ENCODE measurements around the gene SCOC. TPM values are rescaled to one million over a fixed set of nuclear protein-coding genes. Genes with fewer than 3 reads are reported as not detected.
A peak's percentile ranks its signal among the peaks of the same experiment; 100 is the strongest.

The SCOC gene
- total RNA-seq, 2 experiments from 2014 or later: 8.0 to 16.2 TPM

DNA sequence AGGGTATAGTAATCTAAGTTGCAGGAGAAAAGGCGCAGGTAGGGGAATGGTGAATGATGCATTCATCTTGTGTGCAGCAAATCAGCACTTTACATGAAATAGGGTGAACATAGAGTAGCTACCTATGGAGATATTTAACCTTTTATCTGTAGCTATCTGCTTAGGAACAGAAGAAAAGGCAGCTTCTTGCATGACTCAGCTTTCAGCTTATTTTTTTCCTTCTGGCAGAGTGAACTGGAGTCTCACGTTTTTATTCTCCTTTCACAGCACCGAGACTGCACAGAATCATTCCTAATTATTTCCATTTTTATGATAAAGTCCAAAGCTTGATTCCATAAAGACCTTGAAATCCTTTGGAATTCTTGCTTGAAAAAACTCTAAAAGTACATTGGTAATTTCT lies 4.8 kb upstream of the SCOC start:
- no peaks in the 10 kb centered on the region for H3K9me3 ChIP-seq (ENCODE audit: low read length)
- H3K36me3 ChIP-seq (ENCODE audit: insufficient read depth, low read length): no peaks in the 10 kb centered on the region
- ChIA-PET POLR2A (interaction anchor here (1.0 to 1.2 kb wide), 3 partner anchors 8 to 20 kb away, joined by 3 to 6 read pairs (median 5); no protein-coding TSS in a partner anchor), CTCF (ENCODE audit: unreplicated experiment) (no interaction called here)
- no TSS peak for BruUV-seq (replicated peaks)
- no peaks in the 10 kb centered on the region for H3K9me2 ChIP-seq (ENCODE audit: insufficient read depth, low read length)
- H2AFZ ChIP-seq (ENCODE audit: low read length): no peak overlapping the region
- H3K27ac ChIP-seq (ENCODE audit: low read depth, low read length, poor library complexity, severe bottlenecking): no peak overlapping the region
- DNase-seq (ENCODE audit: low spot score): no peak
- no peak for TF ChIP-seq EZH2phosphoT487 (IDR thresholded peaks at IDR 0.05; ENCODE audit: borderline replicate concordance, low read depth, low read length)
- TF ChIP-seq CTCF (conservative IDR thresholded peaks at IDR 0.05; ENCODE audit: low read length): no peak
- H3K4me3 ChIP-seq (ENCODE audit: low read depth, low read length, poor library complexity, severe bottlenecking): no peak overlapping the region
- no peak overlapping the region for H3K4me2 ChIP-seq (ENCODE audit: low read length)
- no peaks in the 10 kb centered on the region for H3K4me1 ChIP-seq (ENCODE audit: insufficient read depth, low read length, poor library complexity, severe bottlenecking)
- intact Hi-C loops (cut with micrococcal nuclease; ENCODE audit: unreplicated experiment): no loop called here
- no peaks in the 10 kb centered on the region for H3K79me2 ChIP-seq (ENCODE audit: insufficient read depth, low read depth, low read length)
- H4K20me1 ChIP-seq (ENCODE audit: insufficient read depth, low read length): no peaks in the 10 kb centered on the region

GRCh38 chr4:140372751-140373327 lies 607 bp upstream of the SCOC start:
- H3K4me1 ChIP-seq (ENCODE audit: insufficient read depth, low read length, poor library complexity, severe bottlenecking): peaks cover 7% of the 10 kb centered on the region
- DNase-seq (ENCODE audit: low spot score): peak; percentile 13
- H3K4me2 ChIP-seq (ENCODE audit: low read length): peak overlapping the region; percentile 61
- H3K36me3 ChIP-seq (ENCODE audit: insufficient read depth, low read length): no peaks in the 10 kb centered on the region
- H4K20me1 ChIP-seq (ENCODE audit: insufficient read depth, low read length): no peaks in the 10 kb centered on the region
- H3K79me2 ChIP-seq (ENCODE audit: insufficient read depth, low read depth, low read length): no peaks in the 10 kb centered on the region
- no peaks in the 10 kb centered on the region for H3K9me2 ChIP-seq (ENCODE audit: insufficient read depth, low read length)
- ChIA-PET CTCF (ENCODE audit: unreplicated experiment) (interaction anchor here (1.1 to 1.4 kb wide), 2 partner anchors 10 to 55 kb away, joined by 3 to 5 read pairs; partner anchors contain the start of gene CLGN), POLR2A (interaction anchor here (0.6 to 2.5 kb wide), 8 partner anchors 8 to 689 kb away, joined by 3 to 17 read pairs (median 4); no protein-coding TSS in a partner anchor)
- no TSS peak for BruUV-seq (replicated peaks)
- intact Hi-C loops (cut with micrococcal nuclease; ENCODE audit: unreplicated experiment): no loop called here
- no peak overlapping the region for H3K27ac ChIP-seq (ENCODE audit: low read depth, low read length, poor library complexity, severe bottlenecking)
- H3K9me3 ChIP-seq (ENCODE audit: low read length): no peaks in the 10 kb centered on the region
- TF ChIP-seq CTCF (conservative IDR thresholded peaks at IDR 0.05; ENCODE audit: low read length) (no peak), EZH2phosphoT487 (IDR thresholded peaks at IDR 0.05; ENCODE audit: borderline replicate concordance, low read depth, low read length) (no peak)
- peak overlapping the region; percentile 78 for H3K4me3 ChIP-seq (ENCODE audit: low read depth, low read length, poor library complexity, severe bottlenecking)
- H2AFZ ChIP-seq (ENCODE audit: low read length): peak overlapping the region; percentile 91

GRCh38 chr4:140374130-140374477 lies 658 bp downstream of the SCOC start:
- intact Hi-C loops (cut with micrococcal nuclease; ENCODE audit: unreplicated experiment): no loop called here
- BruUV-seq (replicated peaks): no TSS peak
- POLR2A ChIA-PET: interaction anchor here (0.8 to 2.5 kb wide), 5 partner anchors 9 to 593 kb away, joined by 3 to 17 read pairs (median 4); no protein-coding TSS in a partner anchor

More at GRCh38 chr4:140374130-140374477, 658 bp downstream of the SCOC start:
- Histone ChIP-seq H3K4me2 (ENCODE audit: low read length) (peak overlapping the region; percentile 90), H3K9me3 (ENCODE audit: low read length) (no peaks in the 10 kb centered on the region), H3K4me1 (ENCODE audit: insufficient read depth, low read length, poor library complexity, severe bottlenecking) (peaks cover 7% of the 10 kb centered on the region), H4K20me1 (ENCODE audit: insufficient read depth, low read length) (no peaks in the 10 kb centered on the region), H2AFZ (ENCODE audit: low read length) (peak overlapping the region; percentile 70; the same call in 1 of the 2 replicates), H3K9me2 (ENCODE audit: insufficient read depth, low read length) (no peaks in the 10 kb centered on the region), H3K79me2 (ENCODE audit: insufficient read depth, low read depth, low read length) (no peaks in the 10 kb centered on the region), H3K4me3 (ENCODE audit: low read depth, low read length, poor library complexity, severe bottlenecking) (peak overlapping the region; percentile 78), H3K27ac (ENCODE audit: low read depth, low read length, poor library complexity, severe bottlenecking) (no peak overlapping the region), H3K36me3 (ENCODE audit: insufficient read depth, low read length) (no peaks in the 10 kb centered on the region)
- TF ChIP-seq CTCF (conservative IDR thresholded peaks at IDR 0.05; ENCODE audit: low read length): no peak
- TF ChIP-seq EZH2phosphoT487 (IDR thresholded peaks at IDR 0.05; ENCODE audit: borderline replicate concordance, low read depth, low read length): no peak
- no peak for DNase-seq (ENCODE audit: low spot score)
- CTCF ChIA-PET (ENCODE audit: unreplicated experiment): no interaction called here

Measured in OCI-LY7 (cell line).